ENCODE measurements around the gene S100A7A.

GRCh38 chr1:153374071-153374470, 42.2 kb upstream of the S100A7A start:
- TF ChIP-seq CTCF (IDR thresholded peaks at IDR 0.05) (no peak), POLR2A (IDR thresholded peaks at IDR 0.05) (no peak)
